Adrenal gland (tissue), 12 donors: ENCODE measurements around the gene PSKH1. TPM values are rescaled to one million over a fixed set of nuclear protein-coding genes. Genes with fewer than 3 reads are reported as not detected.

ENCODE experiments used
- DNase-seq, 7 donors: peaks; one replicate each; pipeline ENCODE4 v3.0.0-alpha.2; 2019 to 2020
- H3K27ac ChIP-seq, 5 donors: fragments of 200-600 bp; sonication (generic) in 4 of 5; 1 replicate in 3 of 5; 2 replicates in 2 of 5; pipeline versions ENCODE4 v1.5.1 to v1.8.0; 2016 to 2020; ENCODE audit warnings: mild to moderate bottlenecking in 1 of 5
- H3K27me3 ChIP-seq: fragments of 200-600 bp; 2 replicates; pipeline ENCODE4 v1.8.0; 2021
- H3K36me3 ChIP-seq, 2 donors: fragments of 200-600 bp; replicated peaks in 1 of 2; 1 replicate in 1 of 2; 2 replicates in 1 of 2; pipeline versions ENCODE4 v1.5.1 to v1.8.0; 2018 to 2022
- H3K4me1 ChIP-seq, 2 donors: fragments of 200-600 bp; replicated peaks in 1 of 2; 1 replicate in 1 of 2; 2 replicates in 1 of 2; pipeline versions ENCODE4 v1.5.1 to v1.8.0; 2018 to 2021
- H3K4me3 ChIP-seq, 4 donors: fragments of 200-600 bp; sonication (generic) in 3 of 4; one replicate each; pipeline ENCODE4 v1.5.1; 2016 to 2018
- H3K9me3 ChIP-seq, 3 donors: fragments of 200-600 bp; sonication (generic) in 1 of 3; replicated peaks in 1 of 3; 1 replicate in 2 of 3; 2 replicates in 1 of 3; pipeline versions ENCODE4 v1.5.1 to v1.8.0; 2016 to 2021
- POLR2A ChIP-seq, 2 donors: fragments of 450-650 bp; IDR thresholded peaks; one replicate each; pipeline ENCODE4 v1.6.1; 2017; ENCODE audit warnings: antibody characterized with exemption in 2 of 2, mild to moderate bottlenecking in 2 of 2, moderate library complexity in 1 of 2
- WGBS, 4 donors: extraction: QIAGEN DNeasy Blood & Tissue Kit in 2 of 4; methylation state at CpG; one replicate each; pipeline versions ENCODE4 v1.1.5 to v1.1.7; 2013 to 2017; 5-methylcytosine and 5-hydroxymethylcytosine counted together
- intact Hi-C, 2 donors: fragments of 100-400 bp; cut with DNase I; formaldehyde crosslinking; loops; one replicate each; pipeline versions ENCODE4 v1.14.1 to v1.15.0; 2022 to 2023
- polyA plus RNA-seq, 3 donors: library from polyadenylated mRNA; stranded (reverse); fragments of 200-250 nt in 2 of 3; fragments of 350-450 nt in 1 of 3; fragmentation: Illumina TruSeq in 1 of 3; extraction: RNeasy Lipid Tissue Mini Kit (QIAGEN cat#74804) in 1 of 3; gene quantifications; one replicate each; pipeline ENCODE4 v1.2.3, GENCODE V29; 2013 to 2014
- total RNA-seq, 9 donors: library from RNA; depleted of rRNA in 4 of 9; stranded (reverse); fragments of >200 nt in 4 of 9; fragments of 120-200 nt in 1 of 9; fragmentation: NEBNext Ultra II Directional in 1 of 9; extraction: Animal tissue kit (Norgen Biotek cat#: 25700) in 1 of 9; gene quantifications; one replicate each; pipeline versions ENCODE4 v1.1.0 to v1.2.4, GENCODE V29; 2013 to 2023
- TF ChIP-seq, protein P1 (sequence below), 6 experiments: fragments of 450-650 bp in 4 of 6; fragments of 200-600 bp in 2 of 6; sonication (generic) in 1 of 6; IDR thresholded peaks; 1 replicate in 5 of 6; 2 replicates in 1 of 6; pipeline versions ENCODE4 v1.5.1 to v1.8.0; 2016 to 2021; ENCODE audit warnings: antibody characterized with exemption in 6 of 6, mild to moderate bottlenecking in 2 of 6, moderate library complexity in 1 of 6
- donor health status: healthy with polysubstance abuse.
- donor health status: Bipolar disorder and iron deficiency.
- donor health status: DM: yes; HTN: yes; CAD: no.
- donor health status: DM: no; HTN: no; CAD: no.
- donor health status: DM: no; HTN: no; CAD: no.
- donor health status: DM: yes; HTN: yes; CAD: no.

Gene PSKH1
- total and polyA plus RNA-seq, 12 donors = 9.5 to 43.7 (median 24.0) TPM

DNA sequence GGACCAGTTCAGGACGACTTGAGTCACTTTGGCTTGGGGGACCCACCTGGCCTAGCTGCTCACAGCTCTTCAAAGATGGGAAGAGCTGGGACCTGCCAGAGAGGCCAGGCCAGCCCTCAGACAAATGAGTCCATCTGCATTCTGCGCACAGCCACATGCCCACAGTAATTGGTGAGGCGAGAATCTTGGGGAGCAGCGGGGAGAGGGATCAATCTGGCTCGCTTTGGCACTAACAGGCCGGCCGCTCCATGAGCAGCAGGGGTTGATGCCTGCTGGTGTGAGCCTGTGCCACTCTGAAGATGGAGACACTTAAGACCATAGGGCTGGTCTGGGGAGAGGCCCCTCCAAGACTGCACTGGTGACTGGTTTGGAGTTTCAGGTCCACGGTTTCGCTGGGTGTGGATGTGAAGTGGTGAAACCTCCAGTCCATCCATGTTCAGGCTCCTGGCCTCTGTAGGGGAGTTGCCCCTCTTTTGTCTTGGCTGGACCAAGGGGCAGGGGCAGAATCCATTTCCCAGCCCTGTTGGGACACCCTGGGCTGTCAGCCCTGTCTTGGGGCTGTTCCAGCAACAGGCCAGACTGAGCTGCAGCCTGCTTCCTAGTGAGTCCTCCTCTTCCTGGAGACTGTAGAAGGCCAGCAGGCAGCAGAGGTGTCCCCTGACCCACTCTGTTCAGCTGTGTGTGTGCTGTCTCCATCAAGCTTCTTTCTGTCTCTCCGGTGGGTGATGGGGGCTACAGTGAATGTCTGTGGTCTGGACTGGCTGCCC, 31.3 kb downstream of the PSKH1 start:
- Histone ChIP-seq H3K27ac (no peak overlapping the region), H3K27me3 (no peaks in the 10 kb centered on the region), H3K9me3 (no peaks in the 10 kb centered on the region), H3K4me3 (no peak overlapping the region), H3K36me3 (peaks cover 0 to 8% of the 10 kb centered on the region in 2 donors), H3K4me1 (peaks cover 0 to 8% of the 10 kb centered on the region in 2 donors)
- intact Hi-C loops = loop anchor here in 1 of 2 donors (10.0 kb wide), 2 partner anchors 110 to 250 kb away; no protein-coding TSS in a partner anchor
- TF ChIP-seq POLR2A (IDR thresholded peaks at IDR 0.05) = no peak
- TF ChIP-seq, protein P1, sequence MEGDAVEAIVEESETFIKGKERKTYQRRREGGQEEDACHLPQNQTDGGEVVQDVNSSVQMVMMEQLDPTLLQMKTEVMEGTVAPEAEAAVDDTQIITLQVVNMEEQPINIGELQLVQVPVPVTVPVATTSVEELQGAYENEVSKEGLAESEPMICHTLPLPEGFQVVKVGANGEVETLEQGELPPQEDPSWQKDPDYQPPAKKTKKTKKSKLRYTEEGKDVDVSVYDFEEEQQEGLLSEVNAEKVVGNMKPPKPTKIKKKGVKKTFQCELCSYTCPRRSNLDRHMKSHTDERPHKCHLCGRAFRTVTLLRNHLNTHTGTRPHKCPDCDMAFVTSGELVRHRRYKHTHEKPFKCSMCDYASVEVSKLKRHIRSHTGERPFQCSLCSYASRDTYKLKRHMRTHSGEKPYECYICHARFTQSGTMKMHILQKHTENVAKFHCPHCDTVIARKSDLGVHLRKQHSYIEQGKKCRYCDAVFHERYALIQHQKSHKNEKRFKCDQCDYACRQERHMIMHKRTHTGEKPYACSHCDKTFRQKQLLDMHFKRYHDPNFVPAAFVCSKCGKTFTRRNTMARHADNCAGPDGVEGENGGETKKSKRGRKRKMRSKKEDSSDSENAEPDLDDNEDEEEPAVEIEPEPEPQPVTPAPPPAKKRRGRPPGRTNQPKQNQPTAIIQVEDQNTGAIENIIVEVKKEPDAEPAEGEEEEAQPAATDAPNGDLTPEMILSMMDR (IDR thresholded peaks at IDR 0.05) = no peak
- 78 to 93% (median 90%) methylated on average over 5 to 10 of the region's 10 CpGs for whole genome bisulfite sequencing, 4 donors
- DNase-seq = no peak

DNA sequence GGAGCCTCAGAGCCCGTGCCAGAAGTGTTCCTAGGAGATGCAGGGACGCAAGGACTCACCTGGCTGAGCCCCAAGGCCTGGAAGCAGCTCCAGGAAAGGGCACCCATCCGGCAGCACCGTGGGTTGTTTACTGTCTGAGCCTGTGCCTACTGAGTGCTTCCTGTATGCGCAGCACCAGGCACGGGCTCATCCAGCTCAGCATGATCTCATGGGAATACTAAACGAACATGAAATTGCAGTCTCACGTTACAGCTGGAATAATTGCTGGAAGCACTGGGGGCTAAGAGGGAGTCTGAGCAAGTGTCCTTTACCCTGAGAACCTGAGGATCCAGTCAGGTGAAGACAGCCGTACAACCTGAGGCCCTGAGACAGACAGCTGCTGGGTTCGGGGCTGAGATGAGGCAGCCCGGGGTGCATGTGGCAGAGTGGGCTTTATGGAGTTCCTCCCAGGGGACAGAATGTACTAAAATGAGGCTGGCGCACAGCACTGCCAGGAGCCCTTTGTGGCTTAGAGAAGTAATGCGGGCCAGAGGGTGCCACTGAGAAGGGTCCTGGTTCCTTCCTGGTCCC, 33.2 kb downstream of the PSKH1 start:
- 59 to 73% (median 60%) methylated on average over 7 to 13 of the region's 13 CpGs for WGBS, 4 donors
- Histone ChIP-seq H3K9me3 (no peaks in the 10 kb centered on the region), H3K4me1 (peaks cover 0 to 8% of the 10 kb centered on the region in 2 donors), H3K4me3 (no peak overlapping the region), H3K27me3 (no peaks in the 10 kb centered on the region), H3K36me3 (peaks cover 0 to 13% of the 10 kb centered on the region in 2 donors), H3K27ac (peak overlapping the region in 2 of 5 donors; percentile 71 to 73)
- intact Hi-C loops = loop anchor here (5.0 to 10.0 kb wide), 4 partner anchors 44 to 254 kb away; partner anchors contain the start of gene NRN1L (in 2 of the 2)
- TF ChIP-seq, protein P1 (IDR thresholded peaks at IDR 0.05) = no peak
- no peak for TF ChIP-seq POLR2A (IDR thresholded peaks at IDR 0.05)
- peak in 1 of 7 donors; percentile 73 for DNase-seq

DNA sequence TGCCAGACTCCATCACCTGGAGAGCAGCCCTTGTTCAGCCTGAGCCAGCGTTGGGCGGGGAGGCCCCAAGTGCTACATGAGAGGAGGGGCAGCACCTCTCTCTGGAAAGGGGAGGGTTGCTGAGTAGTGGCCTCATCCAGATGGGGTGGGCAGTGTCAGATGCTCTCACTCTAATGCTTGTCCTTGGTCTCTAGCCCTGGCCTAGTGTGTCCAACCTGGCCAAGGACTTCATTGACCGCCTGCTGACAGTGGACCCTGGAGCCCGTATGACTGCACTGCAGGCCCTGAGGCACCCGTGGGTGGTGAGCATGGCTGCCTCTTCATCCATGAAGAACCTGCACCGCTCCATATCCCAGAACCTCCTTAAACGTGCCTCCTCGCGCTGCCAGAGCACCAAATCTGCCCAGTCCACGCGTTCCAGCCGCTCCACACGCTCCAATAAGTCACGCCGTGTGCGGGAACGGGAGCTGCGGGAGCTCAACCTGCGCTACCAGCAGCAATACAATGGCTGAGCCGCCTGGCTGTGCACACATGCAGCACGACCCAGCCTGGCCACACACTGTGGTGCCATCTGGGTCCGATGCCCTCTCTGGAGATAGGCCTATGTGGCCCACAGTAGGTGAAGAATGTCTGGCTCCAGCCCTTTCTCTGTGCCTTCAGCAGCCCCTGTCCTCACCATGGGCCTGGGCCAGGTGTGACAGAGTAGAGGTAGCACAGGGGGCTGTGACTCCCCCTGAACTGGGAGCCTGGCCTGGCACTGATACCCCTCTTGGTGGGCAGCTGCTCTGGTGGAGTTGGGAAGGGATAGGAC, 34.3 kb downstream of the PSKH1 start:
- peak in 1 of 7 donors; percentile 51 for DNase-seq
- no peaks in the 10 kb centered on the region for H3K27me3 ChIP-seq
- TF ChIP-seq, protein P1 (IDR thresholded peaks at IDR 0.05) = no peak
- TF ChIP-seq POLR2A (IDR thresholded peaks at IDR 0.05) = no peak
- no peaks in the 10 kb centered on the region for H3K9me3 ChIP-seq
- peaks cover 0 to 8% of the 10 kb centered on the region in 2 donors for H3K4me1 ChIP-seq
- intact Hi-C loops = loop anchor here (5.0 to 10.0 kb wide), 4 partner anchors 45 to 255 kb away; partner anchors contain the start of gene NRN1L (in 2 of the 2)
- peaks cover 0 to 13% of the 10 kb centered on the region in 2 donors for H3K36me3 ChIP-seq
- peak overlapping the region in 1 of 5 donors; percentile 73 for H3K27ac ChIP-seq
- H3K4me3 ChIP-seq = no peak overlapping the region
- 85 to 90% (median 87%) methylated on average over 15 to 22 of the region's 22 CpGs for WGBS, 4 donors
